C4-2B (cell line): ENCODE measurements around the gene EML6.

ENCODE experiments used
- ZFX ChIP-seq: fragments of 450-650 bp; IDR thresholded peaks from 2 replicates; pipeline ENCODE4 v1.6.1; 2017
- TF ChIP-seq, protein P1 (sequence below): fragments of 450-650 bp; conservative IDR thresholded peaks from 2 replicates; pipeline ENCODE4 v1.5.1; 2017; ENCODE audit warnings: mild to moderate bottlenecking

DNA sequence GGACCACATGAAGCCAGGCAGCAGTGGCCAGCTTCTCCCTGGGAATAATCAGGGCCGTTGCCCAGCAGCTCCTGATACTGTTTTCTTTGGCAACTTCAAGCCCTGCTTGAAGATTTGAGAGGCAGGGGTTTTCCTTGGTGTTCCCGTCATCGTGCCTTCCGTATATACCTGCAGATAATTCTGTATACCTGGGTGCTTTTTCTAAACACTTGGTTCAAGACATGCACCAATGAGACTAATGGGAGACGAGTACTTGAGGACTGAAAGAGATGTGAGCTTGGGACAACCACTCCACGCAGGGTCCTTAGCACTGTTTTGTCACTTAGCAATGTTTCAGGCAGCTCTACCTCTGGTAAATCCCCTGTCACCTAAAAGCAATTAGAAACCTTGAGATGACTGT is 208.0 kb downstream of the EML6 start:
- TF ChIP-seq, protein P1, sequence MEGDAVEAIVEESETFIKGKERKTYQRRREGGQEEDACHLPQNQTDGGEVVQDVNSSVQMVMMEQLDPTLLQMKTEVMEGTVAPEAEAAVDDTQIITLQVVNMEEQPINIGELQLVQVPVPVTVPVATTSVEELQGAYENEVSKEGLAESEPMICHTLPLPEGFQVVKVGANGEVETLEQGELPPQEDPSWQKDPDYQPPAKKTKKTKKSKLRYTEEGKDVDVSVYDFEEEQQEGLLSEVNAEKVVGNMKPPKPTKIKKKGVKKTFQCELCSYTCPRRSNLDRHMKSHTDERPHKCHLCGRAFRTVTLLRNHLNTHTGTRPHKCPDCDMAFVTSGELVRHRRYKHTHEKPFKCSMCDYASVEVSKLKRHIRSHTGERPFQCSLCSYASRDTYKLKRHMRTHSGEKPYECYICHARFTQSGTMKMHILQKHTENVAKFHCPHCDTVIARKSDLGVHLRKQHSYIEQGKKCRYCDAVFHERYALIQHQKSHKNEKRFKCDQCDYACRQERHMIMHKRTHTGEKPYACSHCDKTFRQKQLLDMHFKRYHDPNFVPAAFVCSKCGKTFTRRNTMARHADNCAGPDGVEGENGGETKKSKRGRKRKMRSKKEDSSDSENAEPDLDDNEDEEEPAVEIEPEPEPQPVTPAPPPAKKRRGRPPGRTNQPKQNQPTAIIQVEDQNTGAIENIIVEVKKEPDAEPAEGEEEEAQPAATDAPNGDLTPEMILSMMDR = no peak
- TF ChIP-seq ZFX = no peak
